IPS DF 6.9 (cell line): ENCODE results near the gene PXMP4.
A peak's percentile ranks its signal among the peaks of the same experiment; 100 is the strongest.

Experiments
- DNase-seq: peaks from one replicate; pipeline ENCODE4 v3.0.0-alpha.2; 2013; ENCODE audit warnings: low read depth, low spot score
- H3K27ac ChIP-seq: one replicate; pipeline ENCODE4 v1.5.1; 2013; ENCODE audit warnings: low read length, control low read depth
- H3K27me3 ChIP-seq: 2 replicates; pipeline ENCODE4 v1.6.1; 2013; ENCODE audit warnings: mild to moderate bottlenecking, low read length; ENCODE audit not compliant: control insufficient read depth, insufficient read depth
- H3K36me3 ChIP-seq: 2 replicates; pipeline ENCODE4 v1.6.1; 2013; ENCODE audit warnings: low read length; ENCODE audit not compliant: control insufficient read depth, insufficient read depth
- H3K4me1 ChIP-seq: 2 replicates; pipeline ENCODE4 v1.6.1; 2013; ENCODE audit warnings: low read length; ENCODE audit not compliant: control insufficient read depth, insufficient read depth
- H3K4me3 ChIP-seq: 2 replicates; pipeline ENCODE4 v1.5.1; 2013; ENCODE audit warnings: mild to moderate bottlenecking, low read length
- H3K9me3 ChIP-seq: 2 replicates; pipeline ENCODE4 v1.6.1; 2013; ENCODE audit warnings: low read length, inconsistent platforms; ENCODE audit not compliant: control insufficient read depth, insufficient read depth
- WGBS: extraction: QIAGEN DNeasy Blood & Tissue Kit; methylation state at CpG from one replicate; pipeline ENCODE4 v1.1.7; 2013; ENCODE audit warnings: mixed read lengths, missing lambda C conversion rate; ENCODE audit not compliant: insufficient read length, insufficient coverage; 5-methylcytosine and 5-hydroxymethylcytosine counted together

The PXMP4 gene

DNA sequence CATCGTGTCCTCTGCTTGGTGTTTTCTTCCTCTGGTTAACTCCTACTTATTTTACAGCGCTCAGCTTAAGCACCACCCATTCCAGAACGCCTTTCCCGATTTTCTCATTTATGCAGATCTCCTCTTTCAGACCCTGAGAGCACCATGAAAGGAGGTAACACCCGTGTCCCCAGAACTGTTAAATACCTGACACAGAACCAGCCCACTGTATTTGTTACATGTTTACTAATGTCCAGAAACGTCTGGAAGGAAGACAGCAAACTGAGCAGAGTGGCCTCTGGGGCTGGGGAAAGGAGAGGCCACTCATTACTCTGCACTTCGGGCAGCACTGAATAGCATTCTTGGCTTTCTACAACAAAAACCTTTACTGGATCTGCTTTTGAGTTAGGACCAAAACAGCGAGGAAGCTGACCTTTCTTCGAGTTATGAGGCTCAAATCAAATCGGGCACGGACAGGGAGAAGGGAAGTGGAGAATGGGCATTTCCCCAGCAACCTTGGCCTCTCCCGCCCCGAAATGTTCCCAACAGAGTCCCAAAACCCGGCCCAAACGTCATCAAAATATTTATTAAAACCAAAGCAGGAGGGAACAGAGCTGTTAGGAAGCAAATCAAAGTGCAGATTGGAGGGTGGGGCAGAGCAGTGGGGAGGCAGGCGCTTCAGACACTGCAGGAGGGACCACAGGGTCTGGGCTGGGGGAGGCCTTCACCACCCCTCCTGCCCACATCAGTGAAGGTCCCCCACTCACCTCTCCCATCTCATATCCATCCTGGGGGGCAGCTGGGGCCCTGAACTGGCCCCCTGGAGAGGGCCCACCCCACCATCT, 44.8 kb downstream of the PXMP4 start:
- DNase-seq: no peak
- Histone ChIP-seq H3K36me3 (peaks cover 32% of the 10 kb centered on the region), H3K27me3 (no peaks in the 10 kb centered on the region), H3K9me3 (no peaks in the 10 kb centered on the region), H3K4me3 (no peak overlapping the region; the same call in 1 of the 2 replicates), H3K27ac (no peak overlapping the region), H3K4me1 (peaks cover 5% of the 10 kb centered on the region)
- WGBS: no CpG with 5 or more reads among the region's 16 CpGs

DNA sequence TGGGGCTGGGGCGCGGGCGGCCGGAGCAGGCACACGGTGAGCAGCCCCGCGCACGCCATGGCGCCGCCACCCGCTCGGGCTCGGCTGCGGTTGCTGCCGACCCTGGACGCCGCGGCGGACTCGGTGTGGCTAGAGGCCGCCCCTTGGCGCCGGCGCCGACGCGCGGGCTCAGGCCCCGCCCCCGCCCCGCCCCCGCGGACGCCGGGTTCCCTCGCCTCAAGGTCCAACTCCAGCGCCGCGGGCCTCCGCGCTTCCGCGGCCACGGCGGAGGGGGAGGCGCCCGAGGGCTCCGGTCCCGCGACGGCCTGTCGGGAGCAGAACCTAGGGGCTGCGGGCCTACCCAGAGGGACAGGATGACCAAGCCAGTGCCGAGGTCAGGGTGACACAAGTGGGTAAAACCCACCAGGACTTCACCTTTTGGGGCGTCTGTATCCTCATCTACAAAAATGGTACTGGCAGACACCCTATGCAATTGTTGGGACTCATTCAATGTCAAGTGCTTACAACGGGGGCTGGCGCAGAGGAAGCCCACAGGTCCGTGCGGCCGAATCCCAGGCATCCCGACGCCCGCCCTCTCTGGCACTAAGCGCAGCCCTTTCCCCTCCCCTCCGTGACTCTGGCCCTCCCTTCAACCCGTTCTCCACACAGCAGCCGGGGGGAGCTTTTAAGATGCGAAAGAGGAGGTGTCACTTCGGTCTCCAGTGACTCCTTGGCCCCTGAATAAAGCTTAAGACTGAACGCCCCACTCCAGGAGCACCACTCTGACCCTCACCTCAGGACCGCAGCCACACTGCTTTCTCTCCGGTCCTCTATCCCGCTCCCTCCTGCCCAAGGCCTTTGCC, 45.6 kb downstream of the PXMP4 start, which contains the start of gene NECAB3:
NECAB3 (minus strand) TSS at position 135 of the 842 bp plus-strand sequence; CDS start at position 59, 76 bp downstream.
- Histone ChIP-seq H3K27me3 (no peaks in the 10 kb centered on the region), H3K4me3 (peak within 1 kb of the TSS; percentile 51), H3K4me1 (peaks cover 5% of the 10 kb centered on the region), H3K9me3 (no peaks in the 10 kb centered on the region), H3K27ac (no peak within 1 kb of the TSS), H3K36me3 (peaks cover 23% of the 10 kb centered on the region)
- no peak for DNase-seq
- no CpG with 5 or more reads among the region's 73 CpGs for WGBS

- no CpG with 5 or more reads among the region's 29 CpGs for WGBS
- DNase-seq: no peak
- H3K27ac ChIP-seq: no peak overlapping the region
- peaks cover 5% of the 10 kb centered on the region for H3K4me1 ChIP-seq
- no peaks in the 10 kb centered on the region for H3K9me3 ChIP-seq
- H3K4me3 ChIP-seq: peak overlapping the region; percentile 51
- peaks cover 24% of the 10 kb centered on the region for H3K36me3 ChIP-seq
- no peaks in the 10 kb centered on the region for H3K27me3 ChIP-seq
These were observed 46.5 kb downstream of the PXMP4 start for GRCh38 chr20:33673410-33674293.

DNA sequence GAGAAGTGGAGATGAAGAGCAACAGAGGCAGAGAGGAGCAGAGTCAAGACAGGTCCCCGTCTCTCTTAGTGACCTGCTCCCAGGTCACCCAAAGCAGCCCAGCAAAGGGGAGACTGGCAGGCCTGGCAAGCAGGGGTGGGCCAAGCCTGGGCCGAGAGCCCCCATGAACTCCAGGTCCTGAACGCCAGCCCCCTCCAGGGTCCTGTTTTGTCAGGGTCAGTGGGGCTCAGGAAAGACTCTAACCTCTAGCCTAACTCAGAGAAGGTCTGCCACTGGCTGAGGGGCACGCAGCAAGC, 47.0 kb downstream of the PXMP4 start:
- Histone ChIP-seq H3K36me3 (peaks cover 22% of the 10 kb centered on the region), H3K9me3 (no peaks in the 10 kb centered on the region), H3K27ac (no peak overlapping the region), H3K4me3 (no peak overlapping the region), H3K27me3 (no peaks in the 10 kb centered on the region), H3K4me1 (peaks cover 5% of the 10 kb centered on the region)
- no CpG with 5 or more reads among the region's 4 CpGs for WGBS
- no peak for DNase-seq

- Histone ChIP-seq H3K4me3 (no peak overlapping the region), H3K9me3 (no peaks in the 10 kb centered on the region), H3K36me3 (peaks cover 20% of the 10 kb centered on the region), H3K27me3 (no peaks in the 10 kb centered on the region), H3K4me1 (peaks cover 5% of the 10 kb centered on the region), H3K27ac (no peak overlapping the region)
- WGBS: no CpG with 5 or more reads among the region's 17 CpGs
- DNase-seq: no peak
These were observed 47.5 kb downstream of the PXMP4 start for GRCh38 chr20:33672426-33673113.

GRCh38 chr20:33671573-33672288, 48.4 kb downstream of the PXMP4 start:
- Histone ChIP-seq H3K4me3 (no peak overlapping the region), H3K9me3 (no peaks in the 10 kb centered on the region), H3K27ac (no peak overlapping the region), H3K4me1 (peaks cover 5% of the 10 kb centered on the region), H3K27me3 (no peaks in the 10 kb centered on the region), H3K36me3 (peaks cover 17% of the 10 kb centered on the region)
- DNase-seq: no peak
- no CpG with 5 or more reads among the region's 8 CpGs for WGBS

GRCh38 chr20:33670715-33671499, 49.2 kb downstream of the PXMP4 start:
- no peak overlapping the region for H3K27ac ChIP-seq

GRCh38 chr20:33669873-33670640, 50.1 kb downstream of the PXMP4 start:
- H3K27ac ChIP-seq: no peak overlapping the region
- H3K36me3 ChIP-seq: peaks cover 11% of the 10 kb centered on the region
- no peak overlapping the region for H3K4me3 ChIP-seq
- no CpG with 5 or more reads among the region's 13 CpGs for WGBS
- no peaks in the 10 kb centered on the region for H3K9me3 ChIP-seq
- no peak for DNase-seq
- no peaks in the 10 kb centered on the region for H3K27me3 ChIP-seq
- peaks cover 3% of the 10 kb centered on the region for H3K4me1 ChIP-seq

More at GRCh38 chr20:33670715-33671499, 49.2 kb downstream of the PXMP4 start:
- Histone ChIP-seq H3K4me3 (no peak overlapping the region), H3K9me3 (no peaks in the 10 kb centered on the region), H3K27me3 (no peaks in the 10 kb centered on the region), H3K4me1 (peaks cover 3% of the 10 kb centered on the region), H3K36me3 (peaks cover 11% of the 10 kb centered on the region)
- no CpG with 5 or more reads among the region's 6 CpGs for WGBS
- no peak for DNase-seq
